Superior temporal gyrus (tissue), 1 donor: ENCODE data around the gene SNRPA.
"Not testable (repeated sequence)": the region's sequence is repeated elsewhere in the genome, so short reads cannot be mapped to it uniquely, and the experiment has no call there.

ENCODE experiments used
- DNase-seq: peaks from one replicate; pipeline ENCODE4 v3.0.0-alpha.2; 2016; ENCODE audit errors: extremely low spot score

Gene SNRPA

GRCh38 chr19:40721140-40721486, 29.9 kb upstream of the SNRPA start:
- DNase-seq = no peak

GRCh38 chr19:40721936-40722661, 28.9 kb upstream of the SNRPA start:
- no peak for DNase-seq

- no peak for DNase-seq
Measured at GRCh38 chr19:40723661-40724254, 27.2 kb upstream of the SNRPA start.

- no peak for DNase-seq
Measured at GRCh38 chr19:40724315-40724714, 26.7 kb upstream of the SNRPA start.

GRCh38 chr19:40724855-40725254, 26.1 kb upstream of the SNRPA start:
- no peak for DNase-seq

- DNase-seq = no peak
Measured at GRCh38 chr19:40726279-40726678, 24.7 kb upstream of the SNRPA start.

GRCh38 chr19:40730065-40730464, 20.9 kb upstream of the SNRPA start:
- not testable (repeated sequence) for DNase-seq

GRCh38 chr19:40732304-40732703, 18.7 kb upstream of the SNRPA start:
- not testable (repeated sequence) for DNase-seq

- no peak for DNase-seq
Measured at GRCh38 chr19:40733149-40733548, 17.9 kb upstream of the SNRPA start.

GRCh38 chr19:40735013-40735771, 15.8 kb upstream of the SNRPA start:
- no peak for DNase-seq

- no peak for DNase-seq
Measured at GRCh38 chr19:40736661-40737060, 14.3 kb upstream of the SNRPA start.

GRCh38 chr19:40737102-40737644, 13.8 kb upstream of the SNRPA start:
- DNase-seq = no peak

GRCh38 chr19:40739030-40739839, 11.8 kb upstream of the SNRPA start:
- DNase-seq = no peak

GRCh38 chr19:40739871-40740703, 10.9 kb upstream of the SNRPA start:
- no peak for DNase-seq

- DNase-seq = peak; percentile 70
Measured at GRCh38 chr19:40740747-40741146, 10.3 kb upstream of the SNRPA start.

GRCh38 chr19:40741527-40742390, 9.2 kb upstream of the SNRPA start:
- DNase-seq = no peak

GRCh38 chr19:40742477-40742876, 8.5 kb upstream of the SNRPA start:
- no peak for DNase-seq

- DNase-seq = no peak
Measured at GRCh38 chr19:40742886-40743285, 8.1 kb upstream of the SNRPA start.

GRCh38 chr19:40743926-40744325, 7.1 kb upstream of the SNRPA start:
- no peak for DNase-seq
